Effector CD8-positive, alpha-beta T cell (primary cell): ENCODE results near the gene YBX1.

Source experiments
- DNase-seq: peaks from one replicate; lab custom pipeline; 2025; lab: John Stamatoyannopoulos, UW

Gene YBX1

DNA sequence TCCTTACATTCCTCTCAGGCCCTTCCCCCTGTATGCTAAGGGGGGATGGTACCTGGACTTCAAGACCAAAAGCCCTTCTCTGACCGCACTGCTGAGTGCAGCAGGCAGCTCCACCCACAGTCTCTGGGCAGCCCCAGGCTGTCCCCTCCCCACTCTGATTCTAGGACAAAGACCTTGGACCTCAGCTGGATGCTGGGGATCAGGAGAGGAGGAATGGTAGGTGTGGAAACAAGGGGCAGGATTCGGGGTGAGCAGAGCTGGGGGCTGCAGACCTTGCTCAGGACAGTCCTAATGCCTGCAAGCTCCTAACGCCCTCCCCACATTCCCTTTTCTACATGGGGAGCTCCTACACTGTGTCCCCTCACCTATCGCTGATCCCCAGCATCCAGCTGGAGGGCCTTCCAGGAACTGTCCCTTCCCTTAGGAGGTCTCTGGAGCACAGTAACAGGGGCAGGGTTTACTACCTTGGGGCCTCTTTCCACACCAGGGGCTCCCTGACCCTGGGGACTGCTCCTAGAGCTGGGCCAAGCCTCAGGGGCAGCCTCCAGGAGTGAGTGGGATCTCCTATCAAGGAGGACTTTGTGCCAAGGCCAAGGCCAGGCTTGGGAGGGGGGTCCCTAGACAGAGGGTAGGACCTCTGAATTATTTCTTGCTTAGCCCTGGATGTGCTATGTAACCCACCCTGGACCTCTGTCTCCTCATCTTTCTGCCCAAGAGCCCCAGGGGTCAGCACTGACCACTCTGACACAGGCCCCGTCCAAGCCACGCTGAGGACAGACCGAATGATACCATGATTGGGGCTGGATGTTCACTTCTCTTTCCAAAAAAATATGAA lies 52.2 kb downstream of the YBX1 start:
- DNase-seq: no peak

DNA sequence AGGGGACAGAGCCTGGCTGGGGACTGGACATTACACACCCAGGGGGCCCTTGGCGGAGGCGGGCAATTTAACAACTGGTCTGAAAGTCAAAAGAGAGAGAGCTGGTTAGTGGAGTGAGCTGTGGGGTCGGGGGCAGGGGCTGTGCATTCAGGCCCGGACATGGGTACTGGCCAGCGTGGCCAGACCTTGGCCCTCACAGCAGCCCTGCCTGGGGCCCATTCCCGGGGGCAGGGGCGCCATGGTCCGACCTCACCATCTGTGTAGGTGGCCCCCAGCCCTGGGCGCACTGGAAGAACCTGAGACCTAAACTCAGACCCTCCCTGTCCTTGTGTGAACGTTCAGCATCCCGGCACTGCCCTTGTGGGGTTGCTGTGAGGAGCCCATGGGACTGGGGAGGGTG lies 52.8 kb downstream of the YBX1 start:
- DNase-seq: no peak

DNA sequence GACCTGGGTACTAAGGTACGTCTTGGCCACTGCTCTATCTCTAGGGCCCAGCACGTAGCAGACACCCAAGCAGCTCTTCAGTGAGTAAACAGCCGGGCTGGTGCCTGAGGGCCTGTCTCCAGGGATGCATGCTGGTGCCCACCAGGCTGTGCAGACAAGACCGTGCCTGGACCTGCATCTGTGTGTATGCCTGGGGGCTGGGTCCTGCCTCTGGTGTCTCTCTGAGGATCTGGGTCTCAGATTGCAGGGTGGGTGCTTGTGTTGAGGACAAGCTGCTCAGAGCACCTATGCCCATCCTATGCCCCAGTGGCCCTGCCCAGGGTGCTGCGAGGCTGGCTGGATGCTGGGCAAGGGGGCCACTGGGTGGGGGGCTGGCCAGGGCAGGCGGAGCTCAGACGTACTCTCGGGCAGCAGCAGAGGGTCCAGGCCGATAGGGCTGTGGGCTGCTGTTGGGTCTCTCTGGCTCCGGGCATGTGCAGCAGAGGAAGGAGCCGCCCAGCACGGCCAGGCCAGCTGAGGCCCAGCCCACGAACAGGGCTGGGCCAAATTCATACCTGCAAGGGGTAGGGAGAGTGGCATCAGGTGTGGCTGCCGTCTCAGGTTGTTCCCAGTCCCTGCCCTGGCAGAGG lies 53.4 kb downstream of the YBX1 start:
- DNase-seq: no peak

DNA sequence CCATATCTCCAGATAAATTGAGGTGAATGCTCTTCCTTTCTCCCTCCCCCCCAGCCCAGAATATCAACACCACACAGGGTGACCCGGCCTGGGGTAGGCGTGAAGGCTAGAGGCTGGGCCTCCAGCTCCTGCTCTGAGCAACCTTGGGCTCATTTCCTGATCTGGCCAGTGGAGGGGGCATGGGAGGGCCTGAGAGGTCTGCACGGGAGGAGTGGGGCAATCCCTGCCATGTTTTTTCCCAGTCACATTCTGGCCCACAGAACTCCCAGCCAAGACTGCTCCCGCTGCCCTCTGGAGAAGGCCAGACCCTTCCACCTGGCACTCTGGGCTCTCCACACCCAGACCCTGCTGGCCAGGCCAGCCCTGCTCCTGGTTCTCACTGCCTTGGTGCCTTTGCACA lies 53.9 kb downstream of the YBX1 start:
- no peak for DNase-seq

- no peak for DNase-seq
These were observed 54.5 kb downstream of the YBX1 start for GRCh38 chr1:42736571-42737200.

GRCh38 chr1:42737257-42737656 lies 55.0 kb downstream of the YBX1 start:
- no peak for DNase-seq

GRCh38 chr1:42737986-42738677 lies 55.9 kb downstream of the YBX1 start:
- DNase-seq: no peak

DNA sequence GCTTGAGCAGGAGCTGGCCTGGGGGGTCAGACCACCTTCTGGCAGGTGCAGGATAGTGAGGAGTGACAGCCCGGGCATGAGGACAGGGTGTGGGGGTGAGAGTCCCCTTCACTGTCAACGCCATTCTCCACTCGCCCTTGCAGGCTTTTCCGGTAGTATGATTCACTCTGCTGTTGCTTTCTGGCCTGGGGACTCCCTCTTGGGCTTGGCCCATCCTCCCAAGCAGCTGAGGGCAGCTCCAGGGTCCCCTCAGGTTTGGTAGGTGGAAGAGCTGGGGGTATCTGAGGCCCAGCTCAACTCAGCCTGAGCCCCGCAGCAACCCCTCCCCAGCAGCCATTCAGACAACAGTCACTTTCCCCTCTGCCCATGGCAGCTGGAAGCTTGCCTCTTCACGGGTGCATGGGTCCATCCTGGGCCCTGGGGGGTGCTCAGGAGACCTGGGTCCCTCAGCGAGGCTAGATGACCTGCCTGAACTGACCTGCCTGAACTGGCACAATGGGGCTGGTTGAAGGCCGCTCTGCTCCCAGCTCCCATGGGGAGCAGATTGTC lies 56.5 kb downstream of the YBX1 start:
- no peak for DNase-seq

- DNase-seq: no peak
These were observed 57.8 kb downstream of the YBX1 start, which contains the start of gene CLDN19 for GRCh38 chr1:42739753-42740700. TSS of gene CLDN19 (minus strand) at chr1:42740236. CDS start at chr1:42740063, 173 bp downstream.

GRCh38 chr1:42740851-42741580 lies 58.8 kb downstream of the YBX1 start:
- DNase-seq: no peak

GRCh38 chr1:42741706-42742105 lies 59.5 kb downstream of the YBX1 start:
- no peak for DNase-seq

DNA sequence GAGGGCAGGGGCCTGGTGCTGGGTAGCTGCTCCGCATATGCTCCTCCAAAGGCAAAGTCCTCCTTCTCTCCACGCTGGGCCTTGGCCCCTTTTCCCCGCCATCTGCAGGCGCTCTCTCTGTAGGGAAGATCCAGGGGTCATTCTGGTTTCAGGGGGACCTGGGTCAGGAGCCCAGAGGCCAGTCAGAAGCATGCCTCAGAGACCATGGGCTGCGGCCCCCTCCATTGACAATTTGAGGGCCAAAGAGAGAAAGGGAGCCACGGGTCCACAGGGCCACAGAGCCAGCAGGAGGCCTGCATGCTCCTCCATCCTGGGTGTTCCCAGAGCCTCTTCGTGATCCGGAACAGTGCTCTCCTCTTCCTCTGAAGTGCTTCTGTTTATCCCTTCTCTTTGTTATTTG lies 59.9 kb downstream of the YBX1 start:
- no peak for DNase-seq

DNA sequence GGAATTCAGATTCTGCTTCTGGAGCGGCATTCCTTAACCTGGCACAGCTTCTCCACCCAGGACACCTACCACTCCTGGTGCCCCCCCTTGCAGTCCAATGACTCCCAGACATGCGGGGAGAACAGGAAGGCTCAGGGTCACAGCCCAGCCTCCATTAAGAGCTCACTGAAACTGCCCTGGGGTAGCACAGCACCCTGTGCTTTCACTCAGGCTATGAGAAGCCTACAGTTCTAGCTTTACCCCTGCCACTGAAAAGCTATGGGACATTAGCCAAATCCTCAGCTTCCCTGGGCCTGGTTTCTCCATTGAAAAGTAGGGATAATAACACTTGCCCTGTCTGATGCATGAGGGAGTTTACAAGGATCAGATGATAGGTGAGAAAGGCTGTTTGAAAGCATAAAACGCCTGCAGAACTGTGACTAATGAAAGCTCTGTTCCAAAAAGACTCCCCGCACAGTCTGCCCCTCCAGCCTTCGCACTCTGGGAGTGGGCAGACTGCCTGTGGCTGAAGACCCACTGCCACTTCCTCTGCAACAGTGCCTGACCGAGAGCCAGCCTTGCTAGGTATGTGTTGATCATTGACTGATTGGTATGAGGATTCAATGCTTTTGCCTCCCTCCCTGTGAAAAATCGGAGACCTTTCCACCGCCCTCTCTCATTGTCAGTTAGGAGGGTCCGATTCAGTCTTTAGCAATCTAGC lies 60.5 kb downstream of the YBX1 start:
- no peak for DNase-seq

DNA sequence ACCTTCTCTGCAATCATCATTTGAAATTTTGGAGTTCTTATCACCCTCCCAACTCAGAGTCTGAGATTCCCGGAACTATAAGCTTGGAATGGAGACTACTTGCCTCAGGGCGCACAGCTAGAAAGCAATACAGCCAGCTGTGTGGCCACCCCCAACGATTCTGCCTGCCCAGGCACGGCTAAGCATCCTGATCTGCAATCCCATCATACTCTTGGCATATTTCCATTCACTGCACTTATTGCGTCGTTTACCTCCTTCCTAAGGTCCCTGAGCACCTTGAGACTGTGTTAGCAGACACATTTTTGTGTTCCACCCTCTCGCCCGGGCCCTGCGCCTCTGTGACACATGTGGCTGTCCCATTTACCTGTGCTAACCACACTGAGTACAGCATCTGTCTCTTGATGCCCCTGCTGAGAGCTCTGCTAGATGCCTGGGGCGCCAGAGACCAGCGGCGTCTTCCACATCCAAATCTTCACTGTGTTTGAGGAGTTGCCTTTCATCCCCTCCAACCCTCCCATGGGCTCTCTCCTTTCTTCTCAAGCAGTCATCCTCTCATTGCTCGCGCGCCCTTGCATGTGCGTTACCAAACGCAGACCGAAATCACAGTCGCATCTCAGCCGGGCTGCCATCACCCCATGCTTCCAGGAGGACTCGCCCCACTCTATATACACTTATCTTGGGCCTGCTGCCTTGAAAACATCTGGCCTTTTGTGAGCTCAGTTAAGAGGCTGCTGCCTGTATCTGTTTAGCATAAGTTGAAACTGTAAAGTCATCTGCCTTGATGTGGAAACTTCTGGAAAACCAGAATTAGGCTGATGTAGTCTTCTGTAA lies 61.3 kb downstream of the YBX1 start:
- no peak for DNase-seq

DNA sequence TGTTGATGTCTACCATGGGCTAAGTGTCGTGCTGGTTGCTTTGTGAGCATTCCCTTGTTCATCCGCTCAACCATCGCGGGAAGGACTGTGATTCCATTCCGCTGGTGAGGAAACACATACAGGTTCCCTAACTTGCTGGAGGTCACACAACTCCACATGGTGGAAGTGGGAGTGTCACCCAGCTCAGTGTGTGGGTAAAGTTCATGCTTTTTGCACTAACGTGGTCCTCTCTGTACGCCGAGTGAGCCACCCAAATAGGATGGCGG lies 61.9 kb downstream of the YBX1 start:
- DNase-seq: no peak

DNA sequence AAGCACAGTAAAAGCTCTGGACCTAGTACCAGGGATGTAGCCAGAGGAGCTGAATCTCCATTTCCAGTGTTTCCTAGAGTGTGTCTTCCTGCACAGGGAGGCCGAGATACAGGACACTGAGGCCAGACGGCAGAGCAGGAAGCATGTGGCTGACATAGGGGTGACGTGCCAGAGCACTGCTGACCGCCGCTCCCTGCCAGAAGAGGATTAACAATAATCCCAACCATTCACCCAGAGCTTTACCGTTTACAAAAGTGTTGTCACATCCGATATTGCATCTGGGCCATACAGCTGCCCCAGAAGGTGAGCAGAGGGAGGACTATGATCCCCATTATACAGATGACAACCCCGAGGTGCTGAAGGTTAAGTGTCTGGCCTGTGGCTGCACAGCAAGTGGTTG lies 63.6 kb downstream of the YBX1 start:
- no peak for DNase-seq

GRCh38 chr1:42746436-42747105 lies 64.4 kb downstream of the YBX1 start:
- no peak for DNase-seq

- DNase-seq: peak; percentile 30
These were observed 64.9 kb downstream of the YBX1 start for GRCh38 chr1:42747125-42747524.
